Right lobe of liver (tissue), 6 donors: ENCODE results near the gene PLEKHG4B. TPM values are rescaled to one million over a fixed set of nuclear protein-coding genes. Genes with fewer than 3 reads are reported as not detected.

Source experiments
- ATAC-seq, 4 donors: fragments of 200-7000 bp; cut with Tn5 transposase; one replicate each; pipeline ENCODE4 v1.9.1; 2020; ENCODE audit warnings: mild to moderate bottlenecking in 4 of 4, moderate library complexity in 4 of 4
- DNase-seq, 3 donors: peaks; one replicate each; pipeline ENCODE4 v3.0.0-alpha.2; 2020
- H3K27ac ChIP-seq, 3 donors: fragments of 200-600 bp; one replicate each; pipeline ENCODE4 v1.8.0; 2022
- H3K27me3 ChIP-seq, 2 donors: fragments of 200-600 bp; one replicate each; pipeline ENCODE4 v1.8.0; 2022
- H3K36me3 ChIP-seq, 4 donors: fragments of 200-600 bp; sonication (generic) in 1 of 4; one replicate each; pipeline versions ENCODE4 v1.5.1 to v1.8.0; 2017 to 2022; ENCODE audit warnings: control low read depth in 1 of 4
- H3K4me1 ChIP-seq, 4 donors: fragments of 200-600 bp; sonication (generic) in 1 of 4; one replicate each; pipeline versions ENCODE4 v1.5.1 to v1.8.0; 2017 to 2022; ENCODE audit warnings: control low read depth in 1 of 4
- H3K4me3 ChIP-seq, 3 donors: fragments of 200-600 bp; one replicate each; pipeline ENCODE4 v1.8.0; 2022
- H3K9me3 ChIP-seq, 4 donors: fragments of 200-600 bp; sonication (generic) in 1 of 4; one replicate each; pipeline versions ENCODE4 v1.5.1 to v1.8.0; 2017 to 2022; ENCODE audit warnings: control low read depth in 1 of 4
- POLR2A ChIP-seq: fragments of 450-650 bp; IDR thresholded peaks from one replicate; pipeline ENCODE4 v1.6.1; 2017; ENCODE audit warnings: antibody characterized with exemption, mild to moderate bottlenecking
- WGBS: methylation state at CpG from one replicate; pipeline ENCODE4 v1.1.6; 2018; ENCODE audit warnings: low coverage, low lambda C conversion rate; ENCODE audit not compliant: insufficient coverage; ENCODE audit errors: missing lambda C conversion rate; 5-methylcytosine and 5-hydroxymethylcytosine counted together
- intact Hi-C, 2 donors: fragments of 100-400 bp; cut with DNase I; formaldehyde crosslinking; loops; one replicate each; pipeline versions ENCODE4 v1.11.2 to v1.14.1; 2022
- total RNA-seq, 6 experiments: library from RNA; depleted of rRNA in 2 of 6; stranded (reverse); fragments of >200 nt in 2 of 6; fragmentation: NEBNext Ultra II Directional in 3 of 6; extraction: Animal tissue kit (Norgen Biotek cat#: 25700) in 3 of 6; gene quantifications; one replicate each; pipeline versions ENCODE4 v1.1.0 to v1.2.4, GENCODE V29; 2016 to 2023
- TF ChIP-seq, protein P1 (sequence below), 4 donors: fragments of 200-600 bp in 3 of 4; fragments of 450-650 bp in 1 of 4; IDR thresholded peaks; one replicate each; pipeline versions ENCODE4 v1.5.1 to v1.8.0; 2016 to 2022; ENCODE audit warnings: antibody characterized with exemption in 4 of 4, mild to moderate bottlenecking in 2 of 4
- donor health status: DM: no; HTN: yes; CAD: no.
- donor health status: DM: no; HTN: no; CAD: no.
- donor health status: DM: no; HTN: no; CAD: no.
- donor health status: DM: no; HTN: yes; CAD: no.
- donor health status: DM: no; HTN: yes; CAD: no.

PLEKHG4B gene
- total RNA-seq, 6 experiments from 2014 or later, result 0.13 to 0.18 TPM; not detected in 4

GRCh38 chr5:184471-184870, 92.5 kb downstream of the PLEKHG4B start:
- ATAC-seq, result no peak
- H3K27ac ChIP-seq, result no peak overlapping the region
- H3K4me3 ChIP-seq, result no peak overlapping the region
- WGBS, result 67% methylated on average over 5 of the region's 7 CpGs
- intact Hi-C loops, result no loop called here
- no peaks in the 10 kb centered on the region for H3K36me3 ChIP-seq
- H3K27me3 ChIP-seq, result no peaks in the 10 kb centered on the region
- H3K9me3 ChIP-seq, result no peaks in the 10 kb centered on the region
- no peak for DNase-seq
- H3K4me1 ChIP-seq, result no peaks in the 10 kb centered on the region
- no peak for TF ChIP-seq POLR2A
- TF ChIP-seq, protein P1, sequence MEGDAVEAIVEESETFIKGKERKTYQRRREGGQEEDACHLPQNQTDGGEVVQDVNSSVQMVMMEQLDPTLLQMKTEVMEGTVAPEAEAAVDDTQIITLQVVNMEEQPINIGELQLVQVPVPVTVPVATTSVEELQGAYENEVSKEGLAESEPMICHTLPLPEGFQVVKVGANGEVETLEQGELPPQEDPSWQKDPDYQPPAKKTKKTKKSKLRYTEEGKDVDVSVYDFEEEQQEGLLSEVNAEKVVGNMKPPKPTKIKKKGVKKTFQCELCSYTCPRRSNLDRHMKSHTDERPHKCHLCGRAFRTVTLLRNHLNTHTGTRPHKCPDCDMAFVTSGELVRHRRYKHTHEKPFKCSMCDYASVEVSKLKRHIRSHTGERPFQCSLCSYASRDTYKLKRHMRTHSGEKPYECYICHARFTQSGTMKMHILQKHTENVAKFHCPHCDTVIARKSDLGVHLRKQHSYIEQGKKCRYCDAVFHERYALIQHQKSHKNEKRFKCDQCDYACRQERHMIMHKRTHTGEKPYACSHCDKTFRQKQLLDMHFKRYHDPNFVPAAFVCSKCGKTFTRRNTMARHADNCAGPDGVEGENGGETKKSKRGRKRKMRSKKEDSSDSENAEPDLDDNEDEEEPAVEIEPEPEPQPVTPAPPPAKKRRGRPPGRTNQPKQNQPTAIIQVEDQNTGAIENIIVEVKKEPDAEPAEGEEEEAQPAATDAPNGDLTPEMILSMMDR (IDR thresholded peaks at IDR 0.05), result no peak

DNA sequence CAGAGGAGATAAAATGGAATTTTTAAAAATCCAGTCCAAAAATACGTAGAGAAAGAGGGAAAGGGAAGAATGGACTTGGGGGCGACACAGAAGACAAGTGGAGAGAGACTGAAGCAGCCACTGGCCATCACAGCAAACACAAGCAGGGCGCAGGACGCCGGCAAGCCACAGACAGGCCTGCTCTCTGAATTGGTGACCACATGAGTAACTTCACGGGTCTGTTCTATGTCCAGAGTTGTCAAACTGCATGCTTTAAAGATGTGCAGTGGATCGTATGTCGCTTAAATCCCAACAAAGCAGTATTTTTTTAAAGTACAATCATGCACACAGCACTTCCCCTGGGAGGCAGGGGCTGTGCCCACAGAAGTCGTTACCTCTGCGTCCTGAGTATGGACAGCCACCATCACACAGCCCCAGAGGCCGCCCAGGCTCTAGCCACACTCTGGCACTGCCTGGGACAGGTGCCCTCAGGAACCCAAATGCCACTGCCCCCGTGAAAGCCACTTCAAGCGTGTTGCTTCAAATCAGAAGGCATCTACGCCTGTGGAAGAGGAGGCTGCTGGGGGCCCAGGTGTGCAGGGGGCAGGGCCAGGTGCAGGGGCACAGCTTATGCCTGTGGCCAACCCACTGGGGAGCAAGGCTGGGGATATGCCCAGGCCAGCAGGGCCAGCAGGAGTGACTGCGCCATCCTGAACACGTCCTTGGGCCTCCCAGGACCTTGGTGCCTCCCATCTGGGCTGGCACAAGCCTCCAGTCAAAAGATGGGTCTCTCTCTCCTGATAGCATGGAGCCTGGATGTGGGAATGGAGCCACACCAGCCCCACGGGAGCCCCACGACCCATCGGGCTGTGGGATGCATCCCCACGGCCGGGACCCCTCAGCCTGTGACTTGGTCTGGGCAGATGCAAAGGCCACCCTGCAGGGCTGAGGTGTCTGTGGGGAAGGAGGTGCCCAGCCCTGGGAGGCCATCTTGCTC, 93.4 kb downstream of the PLEKHG4B start:
- Histone ChIP-seq H3K4me1 (no peaks in the 10 kb centered on the region), H3K4me3 (no peak overlapping the region), H3K27ac (no peak overlapping the region), H3K27me3 (no peaks in the 10 kb centered on the region), H3K36me3 (no peaks in the 10 kb centered on the region), H3K9me3 (no peaks in the 10 kb centered on the region)
- no peak for ATAC-seq
- DNase-seq, result peak in 2 of 3 donors; percentile 27 to 31
- intact Hi-C loops, result no loop called here
- TF ChIP-seq, protein P1 (IDR thresholded peaks at IDR 0.05), result no peak
- no peak for TF ChIP-seq POLR2A
- 67% methylated on average over 5 of the region's 21 CpGs for WGBS

- no peaks in the 10 kb centered on the region for H3K9me3 ChIP-seq
- no peak overlapping the region for H3K4me3 ChIP-seq
- H3K36me3 ChIP-seq, result no peaks in the 10 kb centered on the region
- no peak for TF ChIP-seq POLR2A
- TF ChIP-seq, protein P1 (IDR thresholded peaks at IDR 0.05), result no peak
- no peak overlapping the region for H3K27ac ChIP-seq
- no peaks in the 10 kb centered on the region for H3K27me3 ChIP-seq
- intact Hi-C loops, result no loop called here
- ATAC-seq (no peak), DNase-seq (peak in 1 of 3 donors; percentile 40)
- H3K4me1 ChIP-seq, result peaks cover 0 to 6% (median 2%) of the 10 kb centered on the region in 4 donors
- WGBS, result 88% methylated on average over 5 of the region's 28 CpGs
These were observed 94.4 kb downstream of the PLEKHG4B start for GRCh38 chr5:186091-187041.

GRCh38 chr5:187042-187431, 95.1 kb downstream of the PLEKHG4B start:
- intact Hi-C loops, result no loop called here
- peaks cover 0 to 9% (median 2%) of the 10 kb centered on the region in 4 donors for H3K4me1 ChIP-seq
- ATAC-seq (no peak), DNase-seq (peak in 1 of 3 donors; percentile 45)
- no peak for TF ChIP-seq POLR2A
- TF ChIP-seq, protein P1 (IDR thresholded peaks at IDR 0.05), result no peak
- H3K4me3 ChIP-seq, result no peak overlapping the region
- H3K9me3 ChIP-seq, result no peaks in the 10 kb centered on the region
- no peak overlapping the region for H3K27ac ChIP-seq
- no CpG with 5 or more reads among the region's 13 CpGs for WGBS
- H3K27me3 ChIP-seq, result no peaks in the 10 kb centered on the region
- no peaks in the 10 kb centered on the region for H3K36me3 ChIP-seq
